NB4 (cell line): Measurements from ENCODE around the gene HIVEP2.

Source experiments
- DNase-seq: peaks from one replicate; pipeline ENCODE4 v3.0.0; 2010; ENCODE audit warnings: low read depth
- H3K4me3 ChIP-seq: one replicate; pipeline ENCODE4 v1.5.1; 2011; ENCODE audit warnings: mild to moderate bottlenecking, low read depth, low read length, moderate library complexity
- CTCF ChIP-seq: IDR thresholded peaks from one replicate; pipeline ENCODE4 v1.5.1; 2012; ENCODE audit warnings: low read depth, low read length
- MAX ChIP-seq: IDR thresholded peaks from 2 replicates; pipeline ENCODE4 v1.6.1; 2011; ENCODE audit warnings: low read depth, low read length
- MYC ChIP-seq: IDR thresholded peaks from 2 replicates; pipeline ENCODE4 v1.6.1; 2011; ENCODE audit warnings: low read depth, low read length
- POLR2A ChIP-seq: IDR thresholded peaks from 2 replicates; pipeline ENCODE4 v1.6.1; 2011; ENCODE audit warnings: mild to moderate bottlenecking; ENCODE audit not compliant: insufficient read length; ENCODE audit errors: extremely low read depth

HIVEP2 gene

GRCh38 chr6:142796571-142796970 is 148.4 kb downstream of the HIVEP2 start:
- DNase-seq, result peak; percentile 85
- H3K4me3 ChIP-seq, result no peak overlapping the region

GRCh38 chr6:142796024-142796423 is 149.0 kb downstream of the HIVEP2 start:
- no peak for TF ChIP-seq CTCF
- no peak for TF ChIP-seq MAX
- TF ChIP-seq POLR2A, result no peak
- no peak for TF ChIP-seq MYC
- no peak overlapping the region for H3K4me3 ChIP-seq

More at GRCh38 chr6:142796571-142796970, 148.4 kb downstream of the HIVEP2 start:
- peak; percentile 66 for TF ChIP-seq MAX
- TF ChIP-seq POLR2A, result no peak
- TF ChIP-seq CTCF, result no peak
- peak; percentile 52; the same call in 1 of the 2 replicates for TF ChIP-seq MYC

GRCh38 chr6:142794424-142794823 is 150.6 kb downstream of the HIVEP2 start:
- no peak overlapping the region for H3K4me3 ChIP-seq
- no peak for DNase-seq
- TF ChIP-seq MAX, result no peak
- no peak for TF ChIP-seq MYC
- no peak for TF ChIP-seq CTCF
- no peak for TF ChIP-seq POLR2A

More at GRCh38 chr6:142796024-142796423, 149.0 kb downstream of the HIVEP2 start:
- DNase-seq, result no peak

GRCh38 chr6:142790257-142790656 is 154.7 kb downstream of the HIVEP2 start:
- DNase-seq, result no peak
- H3K4me3 ChIP-seq, result no peak overlapping the region
- TF ChIP-seq POLR2A, result no peak
- TF ChIP-seq MYC, result no peak
- TF ChIP-seq CTCF, result no peak
- no peak for TF ChIP-seq MAX

- DNase-seq, result no peak
- no peak overlapping the region for H3K4me3 ChIP-seq
- TF ChIP-seq MAX (no peak), CTCF (no peak), POLR2A (no peak), MYC (no peak)
Observed at GRCh38 chr6:142787422-142787821, 157.6 kb downstream of the HIVEP2 start.

- TF ChIP-seq POLR2A (no peak), CTCF (no peak), MAX (no peak), MYC (no peak)
- no peak overlapping the region for H3K4me3 ChIP-seq
- no peak for DNase-seq
Observed at GRCh38 chr6:142786476-142786875, 158.5 kb downstream of the HIVEP2 start.
